Activated CD8-positive, alpha-beta memory T cell treated with anti-CD3 and anti-CD28 coated beads, Interleukin-2, amount 10 ng/mL, durations not matched to agents 7 days and 5 days (primary cell): ENCODE data around the gene NME9. TPM values are rescaled to one million over a fixed set of nuclear protein-coding genes. Genes with fewer than 3 reads are reported as not detected.

ENCODE experiments used
- total RNA-seq, 2 experiments: library from RNA; stranded (reverse); gene quantifications; one replicate each; pipeline ENCODE4 v1.2.3, GENCODE V29; 2021

The NME9 gene
- total RNA-seq, 2 experiments from 2014 or later = not detected

Other genes starting within 250 kb of the NME9 start
- gene DZIP1L, start 214.2 kb downstream of the NME9 start, total RNA-seq = under 1 TPM; 0.38 to 0.56 TPM
- not detected for gene A4GNT, start 197.5 kb downstream of the NME9 start, total RNA-seq
- gene DBR1, start 154.9 kb downstream of the NME9 start, total RNA-seq = 10 to 100 TPM; 22.0 to 23.0 TPM
- 10 to 100 TPM; 48.4 to 54.3 TPM for gene ARMC8, start 142.6 kb downstream of the NME9 start, total RNA-seq
- not detected for gene MRAS, start 18.7 kb upstream of the NME9 start, total RNA-seq
- gene ESYT3, start 104.8 kb upstream of the NME9 start, total RNA-seq = under 1 TPM; 0.23 to 0.26 TPM